ENCODE results near the gene SLC45A1.

The SLC45A1 gene

DNA sequence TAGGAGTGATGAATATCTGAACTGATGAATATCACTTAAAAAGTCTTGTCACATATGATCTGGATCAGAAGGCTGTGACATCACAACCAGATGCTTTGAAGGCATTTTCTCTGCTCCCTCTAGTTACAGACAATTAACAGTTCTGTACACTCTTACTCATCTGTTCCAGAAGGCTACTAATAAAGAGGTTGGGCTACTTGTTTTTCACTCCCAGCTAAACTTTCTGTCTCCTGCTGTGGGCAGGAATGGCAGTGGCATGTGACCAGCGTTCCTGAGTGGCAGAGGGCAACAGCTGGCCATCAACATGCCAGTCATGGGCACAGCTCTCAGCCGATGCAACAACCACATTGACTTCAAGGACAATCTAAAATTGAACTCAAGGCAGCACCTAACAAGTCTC is 66.7 kb downstream of the SLC45A1 start:
- DNase-seq (ENCODE audit: low read depth in 2 of 2), result no peak

DNA sequence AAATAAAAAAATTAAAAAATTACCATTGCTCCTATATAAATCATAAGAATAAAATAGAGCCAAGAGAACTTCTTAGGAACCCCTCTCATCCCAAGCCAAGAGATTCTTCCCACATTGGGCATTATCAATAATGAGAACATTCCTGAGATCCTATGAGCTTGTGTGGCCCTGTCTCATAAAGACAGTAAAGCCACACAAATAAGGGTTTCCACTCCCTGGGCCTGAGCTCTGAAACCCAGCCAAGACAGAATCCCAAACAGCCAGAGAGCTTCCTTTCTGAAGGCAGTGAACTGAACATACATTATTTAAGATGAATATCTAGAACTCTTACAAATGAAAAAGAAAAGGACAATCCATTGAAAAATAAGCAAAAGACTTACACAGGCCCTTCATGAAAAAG is 68.3 kb downstream of the SLC45A1 start:
- no peak for DNase-seq (ENCODE audit: low read depth in 2 of 2)

DNA sequence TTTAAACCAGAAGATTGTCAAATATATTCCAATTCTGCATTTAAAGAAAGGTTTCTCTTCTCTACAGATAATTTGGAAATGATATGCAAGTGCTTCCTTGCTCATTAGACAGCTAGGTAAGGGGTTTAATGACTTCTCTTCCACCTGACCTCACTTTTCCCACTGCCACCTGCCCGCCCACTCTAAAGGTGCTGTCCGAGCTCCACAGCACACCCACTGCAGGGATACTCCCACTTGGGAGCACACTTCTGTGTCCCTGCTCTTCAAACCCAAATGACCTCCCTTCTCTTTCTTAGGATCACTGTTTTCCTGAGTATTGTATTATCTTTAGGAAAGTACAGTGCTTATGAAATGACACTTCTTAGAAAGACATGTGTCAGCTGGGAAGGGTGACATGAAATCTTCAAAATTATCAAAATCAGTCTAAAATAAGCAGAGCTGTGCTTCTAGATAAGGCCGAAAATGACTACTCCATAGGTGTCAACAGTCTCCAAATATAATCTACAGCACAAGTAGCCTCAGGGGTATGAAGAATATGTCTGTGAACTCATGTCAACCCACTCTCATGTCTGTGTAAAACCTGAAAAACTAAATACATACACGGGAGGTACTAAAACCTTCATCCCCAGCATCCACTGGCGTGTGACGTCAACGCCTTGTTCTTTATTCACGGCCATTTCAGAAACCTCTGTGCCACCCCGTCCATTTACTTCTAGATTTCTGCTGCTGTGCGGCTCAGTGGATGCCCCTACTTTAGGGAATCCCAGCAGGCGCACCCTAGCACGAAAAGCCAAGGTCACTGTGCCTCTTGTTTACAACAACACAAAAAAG is 71.0 kb downstream of the SLC45A1 start:
- no peak for DNase-seq (ENCODE audit: low read depth in 2 of 2)

DNA sequence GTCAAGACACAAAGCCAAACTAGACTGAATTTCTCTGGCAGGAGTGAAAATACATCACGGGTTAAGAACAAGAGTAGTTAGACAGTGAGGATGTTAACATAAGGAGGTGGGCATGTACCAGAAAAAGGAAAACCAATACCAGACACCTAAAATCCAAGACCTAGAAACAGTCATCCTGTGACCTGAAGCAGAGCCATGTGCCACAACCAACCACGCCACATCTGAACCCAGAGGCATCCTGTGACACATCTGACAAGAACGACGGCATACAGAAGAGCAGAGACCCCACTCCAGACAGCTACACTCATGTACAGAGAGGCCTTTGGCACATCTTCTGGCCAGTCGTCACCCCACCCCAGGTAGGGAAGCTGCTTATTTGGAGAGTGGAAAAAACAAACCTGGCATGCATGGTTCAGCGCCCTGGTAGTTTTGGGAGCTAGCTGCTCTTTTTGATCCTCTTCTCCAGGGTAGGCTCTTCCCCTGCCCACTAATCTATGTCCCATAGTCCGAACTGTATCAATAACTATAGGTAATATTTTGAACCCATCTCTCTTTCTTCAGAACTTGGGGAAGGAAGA is 72.1 kb downstream of the SLC45A1 start:
- no peak for DNase-seq (ENCODE audit: low read depth in 2 of 2)

DNA sequence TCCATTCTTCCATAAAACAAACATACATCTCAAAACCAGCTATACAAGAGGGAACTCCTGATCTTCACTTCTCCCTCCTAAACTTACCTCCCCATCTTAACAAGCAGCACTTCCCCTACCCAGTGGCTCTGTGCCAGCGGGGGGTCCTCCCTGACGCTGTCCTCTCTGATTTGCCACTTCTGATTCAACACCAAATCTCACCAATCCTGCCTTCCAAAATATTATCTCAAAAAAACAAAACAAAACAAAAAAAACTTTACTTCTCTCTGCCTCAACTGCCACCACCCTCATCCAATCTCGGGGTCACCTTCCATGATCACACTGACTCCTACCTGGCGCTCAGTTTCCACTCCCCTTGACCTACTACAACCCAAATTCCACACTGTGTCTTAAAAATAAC is 72.8 kb downstream of the SLC45A1 start:
- no peak for DNase-seq (ENCODE audit: low read depth in 2 of 2)

DNA sequence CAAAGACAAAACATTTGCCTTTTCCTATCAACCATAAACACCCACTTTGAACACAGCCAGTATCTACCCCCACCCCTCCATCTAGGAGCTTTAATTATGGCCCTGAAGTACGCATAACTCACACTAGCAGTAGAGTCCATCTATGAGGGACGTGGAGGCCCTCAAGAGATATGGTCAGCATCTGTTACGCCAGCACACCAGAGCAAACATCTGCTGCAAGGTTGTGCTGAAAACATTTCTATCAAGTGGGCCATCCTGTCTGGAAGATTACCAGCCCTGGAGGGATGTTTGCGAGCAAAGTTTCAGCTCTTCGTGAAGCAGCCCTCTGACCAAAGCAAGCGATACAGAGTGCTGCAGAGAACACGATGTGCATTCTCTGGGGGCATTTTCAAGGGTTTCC is 74.6 kb downstream of the SLC45A1 start:
- DNase-seq (ENCODE audit: low read depth in 2 of 2), result no peak

Measured in stimulated activated CD4-positive, alpha-beta T cell treated with anti-CD3 and anti-CD28 coated beads, Interleukin-1b, Interleukin-23, amount 100 ng/mL, for 1 hour (primary cell).